OCI-LY1 (cell line): ENCODE measurements around the gene RPRD2.

Experiments
- H2AFZ ChIP-seq: fragments of 200-600 bp; sonication (generic), shearing (Covaris generic); 2 replicates; pipeline ENCODE4 v1.6.0; 2014; ENCODE audit warnings: antibody characterized with exemption, mild to moderate bottlenecking, low read length
- H3F3A ChIP-seq: fragments of 200-600 bp; sonication (generic), shearing (Covaris generic); 2 replicates; pipeline ENCODE4 v1.6.0; 2014; ENCODE audit warnings: mild to moderate bottlenecking, antibody characterized with exemption, low read length, moderate library complexity; ENCODE audit not compliant: insufficient read depth
- H3K27ac ChIP-seq: fragments of 200-600 bp; sonication (generic); 2 replicates; pipeline ENCODE4 v1.5.1; 2014; ENCODE audit warnings: low read length, mixed run types, mild to moderate bottlenecking, low read depth; ENCODE audit not compliant: poor library complexity, severe bottlenecking
- H3K27me3 ChIP-seq: fragments of 200-600 bp; sonication (generic); 2 replicates; pipeline ENCODE4 v1.6.0; 2014; ENCODE audit warnings: antibody characterized with exemption, mild to moderate bottlenecking, low read length, moderate library complexity; ENCODE audit not compliant: insufficient read depth
- H3K36me3 ChIP-seq: fragments of 200-600 bp; sonication (generic); 2 replicates; pipeline ENCODE4 v1.6.1; 2014; ENCODE audit warnings: mild to moderate bottlenecking, antibody characterized with exemption, low read length, moderate library complexity, mixed read lengths; ENCODE audit not compliant: insufficient read depth
- H3K4me1 ChIP-seq: fragments of 200-600 bp; sonication (generic); 2 replicates; pipeline ENCODE4 v1.5.1; 2014; ENCODE audit warnings: mild to moderate bottlenecking, low read length, moderate library complexity; ENCODE audit not compliant: insufficient read depth, severe bottlenecking
- H3K4me2 ChIP-seq: fragments of 200-600 bp; sonication (generic), shearing (Covaris generic); 2 replicates; pipeline ENCODE4 v1.6.1; 2014; ENCODE audit warnings: low read length
- H3K4me3 ChIP-seq: fragments of 200-600 bp; sonication (generic); 2 replicates; pipeline ENCODE4 v1.5.1; 2014; ENCODE audit warnings: low read length, low read depth, mild to moderate bottlenecking, mixed read lengths; ENCODE audit not compliant: poor library complexity, severe bottlenecking
- H3K79me2 ChIP-seq: fragments of 200-600 bp; shearing (Covaris generic); 2 replicates; pipeline ENCODE4 v1.6.1; 2016; ENCODE audit warnings: mixed run types, low read length, mixed read lengths; ENCODE audit not compliant: insufficient read depth
- H3K9ac ChIP-seq: fragments of 200-600 bp; sonication (generic), shearing (Covaris generic); 2 replicates; pipeline ENCODE4 v1.6.1; 2014; ENCODE audit warnings: mild to moderate bottlenecking, low read length, mixed read lengths
- H3K9me2 ChIP-seq: fragments of 200-600 bp; sonication (generic), shearing (Covaris generic); 2 replicates; pipeline ENCODE4 v1.6.1; 2014; ENCODE audit warnings: low read depth, mild to moderate bottlenecking, low read length, mixed read lengths
- H3K9me3 ChIP-seq: fragments of 200-600 bp; shearing (Covaris generic); 2 replicates; pipeline ENCODE4 v1.6.1; 2014; ENCODE audit warnings: low read length, mixed read lengths
- H4K20me1 ChIP-seq: fragments of 200-600 bp; sonication (generic), shearing (Covaris generic); 2 replicates; pipeline ENCODE4 v1.6.0; 2016; ENCODE audit warnings: mild to moderate bottlenecking, low read length; ENCODE audit not compliant: insufficient read depth
- CTCF ChIP-seq: fragments of 200-600 bp; sonication (generic), shearing (Covaris generic); IDR thresholded peaks from 2 replicates; pipeline ENCODE4 v1.5.1; 2017; ENCODE audit warnings: mild to moderate bottlenecking, antibody characterized with exemption, low read length, moderate library complexity, mixed read lengths
- EZH2 ChIP-seq: fragments of 200-600 bp; sonication (generic), shearing (Covaris generic); IDR thresholded peaks from 2 replicates; pipeline ENCODE4 v1.8.0; 2017; ENCODE audit warnings: borderline replicate concordance, mixed run types, mild to moderate bottlenecking, antibody characterized with exemption, low read length, moderate library complexity, mixed read lengths

Gene RPRD2

GRCh38 chr1:150484431-150484830 is 120.5 kb downstream of the RPRD2 start:
- peaks cover 12% of the 10 kb centered on the region for H3K4me1 ChIP-seq
- TF ChIP-seq EZH2, result no peak
- no peaks in the 10 kb centered on the region for H3K27me3 ChIP-seq
- H3K79me2 ChIP-seq, result peaks cover 5% of the 10 kb centered on the region; the same call in 1 of the 2 replicates
- H3K9ac ChIP-seq, result no peak overlapping the region
- no peak overlapping the region for H3K4me3 ChIP-seq
- no peaks in the 10 kb centered on the region for H3F3A ChIP-seq
- H3K27ac ChIP-seq, result no peak overlapping the region
- H3K9me3 ChIP-seq, result no peaks in the 10 kb centered on the region
- no peaks in the 10 kb centered on the region for H4K20me1 ChIP-seq
- no peak overlapping the region for H3K4me2 ChIP-seq
- peaks cover 8% of the 10 kb centered on the region; the same call in 1 of the 2 replicates for H3K36me3 ChIP-seq
- H3K9me2 ChIP-seq, result no peaks in the 10 kb centered on the region
- no peak overlapping the region for H2AFZ ChIP-seq

- H3K27me3 ChIP-seq, result no peaks in the 10 kb centered on the region
- H3K9me3 ChIP-seq, result no peaks in the 10 kb centered on the region
- no peak overlapping the region for H3K4me2 ChIP-seq
- peaks cover 9% of the 10 kb centered on the region; the same call in 1 of the 2 replicates for H3K36me3 ChIP-seq
- no peak overlapping the region for H3K27ac ChIP-seq
- H4K20me1 ChIP-seq, result no peaks in the 10 kb centered on the region
- peaks cover 12% of the 10 kb centered on the region for H3K4me1 ChIP-seq
- no peak for TF ChIP-seq CTCF
- no peak for TF ChIP-seq EZH2
- no peak overlapping the region for H2AFZ ChIP-seq
- peaks cover 5% of the 10 kb centered on the region; the same call in 1 of the 2 replicates for H3K79me2 ChIP-seq
- H3K9me2 ChIP-seq, result no peaks in the 10 kb centered on the region
- no peaks in the 10 kb centered on the region for H3F3A ChIP-seq
- no peak overlapping the region for H3K9ac ChIP-seq
- H3K4me3 ChIP-seq, result no peak overlapping the region
These were observed 120.9 kb downstream of the RPRD2 start for GRCh38 chr1:150484861-150485260.

GRCh38 chr1:150486966-150487762 is 123.2 kb downstream of the RPRD2 start, which contains the start of gene TARS2:
Gene TARS2 (plus strand): TSS chr1:150487419. CDS start chr1:150487451, 32 bp downstream.
- Histone ChIP-seq H3K36me3 (peaks cover 25% of the 10 kb centered on the region), H3K27ac (peak within 1 kb of the TSS; percentile 31), H4K20me1 (no peaks in the 10 kb centered on the region), H2AFZ (peak within 1 kb of the TSS; percentile 94), H3K9me2 (no peaks in the 10 kb centered on the region), H3K9me3 (no peaks in the 10 kb centered on the region), H3K4me2 (peak within 1 kb of the TSS; percentile 90), H3K9ac (peak within 1 kb of the TSS; percentile 98), H3F3A (no peaks in the 10 kb centered on the region), H3K79me2 (peaks cover 5% of the 10 kb centered on the region; the same call in 1 of the 2 replicates), H3K4me3 (peak within 1 kb of the TSS; percentile 98), H3K4me1 (peaks cover 12% of the 10 kb centered on the region), H3K27me3 (no peaks in the 10 kb centered on the region)
- TF ChIP-seq EZH2 (no peak), CTCF (no peak)

- peak overlapping the region; percentile 98 for H3K4me3 ChIP-seq
- H4K20me1 ChIP-seq, result no peaks in the 10 kb centered on the region
- peak overlapping the region; percentile 90 for H3K4me2 ChIP-seq
- H3K36me3 ChIP-seq, result peaks cover 29% of the 10 kb centered on the region
- H3K4me1 ChIP-seq, result peaks cover 12% of the 10 kb centered on the region
- peaks cover 5% of the 10 kb centered on the region; the same call in 1 of the 2 replicates for H3K79me2 ChIP-seq
- H3K9me3 ChIP-seq, result no peaks in the 10 kb centered on the region
- H3K9ac ChIP-seq, result peak overlapping the region; percentile 98
- H2AFZ ChIP-seq, result peak overlapping the region; percentile 77; the same call in 1 of the 2 replicates
- TF ChIP-seq CTCF, result no peak
- TF ChIP-seq EZH2, result no peak
- H3F3A ChIP-seq, result no peaks in the 10 kb centered on the region
- H3K27ac ChIP-seq, result peak overlapping the region; percentile 31
- H3K27me3 ChIP-seq, result no peaks in the 10 kb centered on the region
- no peaks in the 10 kb centered on the region for H3K9me2 ChIP-seq
These were observed 123.8 kb downstream of the RPRD2 start for GRCh38 chr1:150487763-150488115.
